DND-41 (cell line): ENCODE measurements around the gene NFKB2.

ENCODE experiments used
- ATAC-seq: fragments of 200-7000 bp; cut with Tn5 transposase; 3 replicates; pipeline ENCODE4 v1.9.1; 2021; ENCODE audit warnings: low read depth; ENCODE audit not compliant: insufficient read depth
- DNase-seq: peaks from one replicate; pipeline ENCODE4 v3.0.0-alpha.2; 2020
- H2AFZ ChIP-seq: 2 replicates; pipeline ENCODE4 v1.6.0; 2012; ENCODE audit warnings: low read depth, low read length
- H3K27ac ChIP-seq: 2 replicates; pipeline ENCODE4 v1.5.1; 2012; ENCODE audit warnings: low read length, inconsistent platforms
- H3K27me3 ChIP-seq: fragments of 200-600 bp; sonication (generic); 2 replicates; pipeline ENCODE4 v1.6.0; 2012; ENCODE audit warnings: low read length, mild to moderate bottlenecking, inconsistent platforms; ENCODE audit not compliant: insufficient read depth, poor library complexity
- H3K36me3 ChIP-seq: 2 replicates; pipeline ENCODE4 v1.5.1; 2012; ENCODE audit warnings: low read length, inconsistent platforms; ENCODE audit not compliant: insufficient read depth
- H3K4me1 ChIP-seq: 2 replicates; pipeline ENCODE4 v1.5.1; 2012; ENCODE audit warnings: mild to moderate bottlenecking, low read length; ENCODE audit not compliant: insufficient read depth
- H3K4me2 ChIP-seq: 2 replicates; pipeline ENCODE4 v1.6.0; 2012; ENCODE audit warnings: mild to moderate bottlenecking, moderate library complexity, low read length, inconsistent platforms; ENCODE audit not compliant: insufficient read depth
- H3K4me3 ChIP-seq, 2 experiments: fragments of 200-600 bp in 1 of 2; shearing (Covaris generic) in 1 of 2; 2 replicates each; pipeline ENCODE4 v1.5.1; 2012 to 2016; ENCODE audit warnings: inconsistent platforms in 2 of 2, low read length in 2 of 2, mild to moderate bottlenecking in 2 of 2, low read depth in 1 of 2, moderate library complexity in 1 of 2
- H3K79me2 ChIP-seq: 2 replicates; pipeline ENCODE4 v1.6.0; 2012; ENCODE audit warnings: low read length, inconsistent platforms; ENCODE audit not compliant: insufficient read depth
- H3K9ac ChIP-seq: 2 replicates; pipeline ENCODE4 v1.6.0; 2012; ENCODE audit warnings: low read depth, mild to moderate bottlenecking, inconsistent platforms, low read length, moderate library complexity
- H3K9me3 ChIP-seq: 2 replicates; pipeline ENCODE4 v1.5.1; 2012; ENCODE audit warnings: low read length, moderate library complexity, mild to moderate bottlenecking, inconsistent platforms; ENCODE audit not compliant: insufficient read depth, severe bottlenecking
- H4K20me1 ChIP-seq: 2 replicates; pipeline ENCODE4 v1.6.0; 2012; ENCODE audit warnings: low read length; ENCODE audit not compliant: insufficient read depth
- EZH2 ChIP-seq: IDR thresholded peaks from 3 replicates; pipeline ENCODE4 v1.6.1; 2012; ENCODE audit warnings: borderline replicate concordance, low read depth, mild to moderate bottlenecking, moderate library complexity, low read length, inconsistent platforms; ENCODE audit not compliant: severe bottlenecking
- TF ChIP-seq, protein P1 (sequence below): IDR thresholded peaks from 2 replicates; pipeline ENCODE4 v1.5.1; 2012; ENCODE audit warnings: borderline replicate concordance, low read length, moderate library complexity, mild to moderate bottlenecking; ENCODE audit not compliant: poor library complexity, severe bottlenecking; ENCODE audit errors: extremely low read depth

The NFKB2 gene

DNA sequence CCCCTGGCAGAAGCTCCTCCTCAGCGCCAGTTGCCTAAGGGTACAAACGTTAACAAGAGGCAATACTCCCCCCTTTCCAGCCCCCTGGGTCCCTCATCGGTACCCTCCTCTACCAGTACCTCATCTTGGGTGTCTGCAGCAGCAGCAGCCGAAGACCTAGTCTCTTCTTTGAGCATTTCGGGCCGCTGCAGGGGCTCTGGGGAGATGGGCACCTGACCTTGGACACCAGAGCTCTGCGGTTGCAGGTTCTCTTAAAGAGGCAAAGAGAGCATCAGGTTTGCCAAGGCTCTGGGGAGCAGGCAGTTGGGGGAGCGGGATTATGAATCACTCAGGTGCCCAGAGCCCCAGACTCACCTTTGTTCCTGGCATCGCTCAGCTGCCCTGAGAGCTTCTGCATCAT, 28.6 kb downstream of the NFKB2 start:
- Histone ChIP-seq H3K9ac (no peak overlapping the region), H3K4me3 (no peak overlapping the region), H2AFZ (no peak overlapping the region), H3K36me3 (peaks cover 31% of the 10 kb centered on the region), H3K4me2 (no peak overlapping the region), H3K27me3 (no peaks in the 10 kb centered on the region), H3K4me1 (peaks cover 34% of the 10 kb centered on the region), H4K20me1 (peaks cover 10% of the 10 kb centered on the region; the same call in 1 of the 2 replicates), H3K79me2 (peaks cover 13% of the 10 kb centered on the region), H3K27ac (no peak overlapping the region), H3K9me3 (no peaks in the 10 kb centered on the region)
- TF ChIP-seq EZH2: no peak
- TF ChIP-seq, protein P1, sequence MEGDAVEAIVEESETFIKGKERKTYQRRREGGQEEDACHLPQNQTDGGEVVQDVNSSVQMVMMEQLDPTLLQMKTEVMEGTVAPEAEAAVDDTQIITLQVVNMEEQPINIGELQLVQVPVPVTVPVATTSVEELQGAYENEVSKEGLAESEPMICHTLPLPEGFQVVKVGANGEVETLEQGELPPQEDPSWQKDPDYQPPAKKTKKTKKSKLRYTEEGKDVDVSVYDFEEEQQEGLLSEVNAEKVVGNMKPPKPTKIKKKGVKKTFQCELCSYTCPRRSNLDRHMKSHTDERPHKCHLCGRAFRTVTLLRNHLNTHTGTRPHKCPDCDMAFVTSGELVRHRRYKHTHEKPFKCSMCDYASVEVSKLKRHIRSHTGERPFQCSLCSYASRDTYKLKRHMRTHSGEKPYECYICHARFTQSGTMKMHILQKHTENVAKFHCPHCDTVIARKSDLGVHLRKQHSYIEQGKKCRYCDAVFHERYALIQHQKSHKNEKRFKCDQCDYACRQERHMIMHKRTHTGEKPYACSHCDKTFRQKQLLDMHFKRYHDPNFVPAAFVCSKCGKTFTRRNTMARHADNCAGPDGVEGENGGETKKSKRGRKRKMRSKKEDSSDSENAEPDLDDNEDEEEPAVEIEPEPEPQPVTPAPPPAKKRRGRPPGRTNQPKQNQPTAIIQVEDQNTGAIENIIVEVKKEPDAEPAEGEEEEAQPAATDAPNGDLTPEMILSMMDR: no peak
- ATAC-seq (no peak), DNase-seq (no peak)

- TF ChIP-seq EZH2: no peak
- TF ChIP-seq, protein P1: no peak
- Histone ChIP-seq H2AFZ (no peak overlapping the region), H3K27me3 (no peaks in the 10 kb centered on the region), H3K9me3 (no peaks in the 10 kb centered on the region), H3K36me3 (peaks cover 31% of the 10 kb centered on the region), H3K4me2 (no peak overlapping the region), H3K4me1 (peaks cover 26% of the 10 kb centered on the region), H3K79me2 (peaks cover 13% of the 10 kb centered on the region), H3K9ac (no peak overlapping the region), H4K20me1 (peaks cover 9% of the 10 kb centered on the region; the same call in 1 of the 2 replicates), H3K27ac (no peak overlapping the region), H3K4me3 (no peak overlapping the region)
- DNase-seq: no peak
- ATAC-seq: no peak
Measured at GRCh38 chr10:102424916-102425315, 29.4 kb downstream of the NFKB2 start.

GRCh38 chr10:102425444-102425843, 29.9 kb downstream of the NFKB2 start:
- TF ChIP-seq EZH2: no peak
- TF ChIP-seq, protein P1: no peak
- Histone ChIP-seq H3K4me1 (peaks cover 21% of the 10 kb centered on the region), H3K27me3 (no peaks in the 10 kb centered on the region), H3K36me3 (peaks cover 31% of the 10 kb centered on the region), H3K9ac (no peak overlapping the region), H3K4me2 (no peak overlapping the region), H3K79me2 (peaks cover 14% of the 10 kb centered on the region), H2AFZ (no peak overlapping the region), H4K20me1 (peaks cover 9% of the 10 kb centered on the region; the same call in 1 of the 2 replicates), H3K9me3 (no peaks in the 10 kb centered on the region), H3K27ac (no peak overlapping the region), H3K4me3 (no peak overlapping the region)
- DNase-seq: no peak
- no peak for ATAC-seq
